Stimulated activated CD8-positive, alpha-beta memory T cell treated with anti-CD3 and anti-CD28 coated beads, Interleukin-4, amount 100 ng/mL, for 24 hours (primary cell): ENCODE data around the gene ARHGAP9.
"Not testable (repeated sequence)": the region's sequence is repeated elsewhere in the genome, so short reads cannot be mapped to it uniquely, and the experiment has no call there.

Experiments
- DNase-seq: peaks from one replicate; pipeline ENCODE4 v3.0.0-alpha.2; 2020; ENCODE audit warnings: low read depth

ARHGAP9 gene

GRCh38 chr12:57517187-57517586, 37.5 kb upstream of the ARHGAP9 start:
- DNase-seq: no peak

- DNase-seq: no peak
Measured at GRCh38 chr12:57516617-57517153, 37.0 kb upstream of the ARHGAP9 start.

GRCh38 chr12:57515934-57516541, 36.4 kb upstream of the ARHGAP9 start:
- no peak for DNase-seq

DNA sequence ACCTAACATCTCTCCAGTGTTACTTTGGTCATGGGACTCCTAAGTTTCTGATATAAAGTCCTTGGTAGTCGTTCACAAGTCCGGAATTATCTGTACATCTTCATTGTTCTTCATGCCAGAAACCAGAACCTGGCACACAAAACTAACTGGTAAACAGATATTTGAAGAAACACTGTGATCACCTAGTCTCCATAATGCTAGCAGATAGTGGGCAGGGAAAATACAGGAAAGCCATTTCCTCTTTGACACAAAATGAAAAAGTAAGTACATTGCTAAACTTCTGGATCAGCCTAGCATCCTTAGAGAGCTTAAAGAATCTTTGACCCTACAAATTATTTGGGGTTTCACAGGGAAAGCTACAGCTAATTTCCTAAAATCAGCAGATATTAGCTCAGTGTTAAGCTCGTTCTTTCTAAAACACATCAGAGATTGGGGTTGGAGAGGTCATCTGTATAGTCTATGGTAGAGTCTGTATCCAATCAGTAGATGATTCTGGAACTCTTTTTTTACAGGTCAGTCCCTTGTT, 35.8 kb upstream of the ARHGAP9 start:
- DNase-seq: no peak

DNA sequence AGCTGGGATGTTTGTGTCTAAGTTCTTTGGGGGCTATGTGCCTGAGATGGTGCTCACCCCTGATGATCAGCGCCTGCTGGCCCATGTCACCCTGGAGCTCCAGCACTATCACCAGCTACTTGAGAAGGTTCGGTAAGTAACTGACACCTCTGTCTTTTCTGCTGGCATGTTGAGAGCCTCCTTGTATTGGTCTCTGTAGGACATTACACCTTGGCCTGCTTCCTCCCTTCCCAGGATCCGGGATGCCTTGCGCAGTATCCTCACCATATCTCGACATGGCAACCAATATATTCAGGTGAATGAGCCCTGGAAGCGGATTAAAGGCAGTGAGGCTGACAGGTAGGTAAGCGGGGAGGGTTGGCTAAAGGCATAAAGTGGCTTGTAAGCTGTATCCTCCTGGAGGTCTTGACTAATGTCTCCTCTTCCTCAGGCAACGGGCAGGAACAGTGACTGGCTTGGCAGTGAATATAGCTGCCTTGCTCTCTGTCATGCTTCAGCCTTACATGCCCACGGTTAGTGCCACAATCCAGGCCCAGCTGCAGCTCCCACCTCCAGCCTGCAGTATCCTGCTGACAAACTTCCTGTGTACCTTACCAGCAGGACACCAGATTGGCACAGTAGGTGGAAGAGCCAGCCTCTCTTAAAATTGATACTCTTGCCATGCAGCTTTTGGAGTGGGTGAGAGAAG, 35.2 kb upstream of the ARHGAP9 start:
- no peak for DNase-seq

DNA sequence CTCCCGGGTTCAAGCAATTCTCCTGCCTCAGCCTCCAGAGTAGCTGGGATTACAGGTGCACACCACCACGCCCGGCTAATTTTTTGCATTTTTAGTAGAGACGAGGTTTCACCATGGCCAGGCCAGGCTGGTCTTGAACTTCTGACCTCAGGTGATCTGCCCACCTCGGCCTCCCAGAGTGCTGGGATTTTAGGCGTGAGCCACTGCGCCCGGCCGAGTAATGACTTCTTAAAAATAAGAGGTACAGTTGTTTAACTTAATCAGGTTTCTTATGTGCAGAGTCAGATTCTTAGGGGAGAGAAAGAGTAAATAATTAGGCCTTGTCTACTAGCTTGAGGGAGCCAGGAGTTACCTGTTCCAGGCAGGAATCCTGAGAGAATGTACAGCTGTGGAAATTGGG, 34.6 kb upstream of the ARHGAP9 start:
- DNase-seq: not testable (repeated sequence)

GRCh38 chr12:57513677-57514076, 34.0 kb upstream of the ARHGAP9 start:
- DNase-seq: not testable (repeated sequence)

GRCh38 chr12:57513266-57513665, 33.6 kb upstream of the ARHGAP9 start:
- DNase-seq: no peak

DNA sequence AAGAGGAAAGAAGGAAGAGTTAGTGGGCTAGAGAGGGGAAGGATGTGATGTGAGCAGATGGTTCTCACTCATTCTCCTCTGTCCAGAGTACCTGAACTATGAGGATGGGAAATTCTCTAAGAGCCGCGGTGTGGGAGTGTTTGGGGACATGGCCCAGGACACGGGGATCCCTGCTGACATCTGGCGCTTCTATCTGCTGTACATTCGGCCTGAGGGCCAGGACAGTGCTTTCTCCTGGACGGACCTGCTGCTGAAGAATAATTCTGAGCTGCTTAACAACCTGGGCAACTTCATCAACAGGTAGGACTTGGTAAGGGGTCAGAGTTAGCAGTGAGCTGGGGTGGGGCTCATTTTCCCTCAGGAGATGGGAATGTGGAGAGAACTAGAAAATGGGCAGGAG, 33.0 kb upstream of the ARHGAP9 start:
- no peak for DNase-seq

- no peak for DNase-seq
Measured at GRCh38 chr12:57511588-57512325, 32.1 kb upstream of the ARHGAP9 start.

DNA sequence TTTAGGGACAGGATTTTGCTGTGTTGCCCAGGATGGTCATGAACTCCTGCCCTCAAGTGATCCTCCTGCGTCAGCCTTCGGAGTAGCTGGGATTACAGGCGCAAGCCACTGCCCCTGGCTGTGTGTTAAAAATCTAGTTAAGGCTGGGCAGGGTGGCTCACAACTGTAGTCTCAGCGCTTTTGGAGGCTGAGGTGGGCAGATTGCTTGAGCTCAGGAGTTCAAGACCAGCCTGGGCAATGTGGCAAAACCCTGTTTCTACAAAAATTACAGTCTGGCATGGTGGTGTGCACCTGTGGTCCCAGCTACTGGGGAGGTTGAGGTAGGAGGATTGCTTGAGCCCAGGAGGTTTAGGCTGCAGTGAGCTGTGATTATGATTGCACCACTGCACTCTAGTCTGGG, 31.5 kb upstream of the ARHGAP9 start:
- DNase-seq: no peak

GRCh38 chr12:57507796-57508195, 28.1 kb upstream of the ARHGAP9 start:
- not testable (repeated sequence) for DNase-seq

GRCh38 chr12:57506541-57506940, 26.9 kb upstream of the ARHGAP9 start:
- not testable (repeated sequence) for DNase-seq

DNA sequence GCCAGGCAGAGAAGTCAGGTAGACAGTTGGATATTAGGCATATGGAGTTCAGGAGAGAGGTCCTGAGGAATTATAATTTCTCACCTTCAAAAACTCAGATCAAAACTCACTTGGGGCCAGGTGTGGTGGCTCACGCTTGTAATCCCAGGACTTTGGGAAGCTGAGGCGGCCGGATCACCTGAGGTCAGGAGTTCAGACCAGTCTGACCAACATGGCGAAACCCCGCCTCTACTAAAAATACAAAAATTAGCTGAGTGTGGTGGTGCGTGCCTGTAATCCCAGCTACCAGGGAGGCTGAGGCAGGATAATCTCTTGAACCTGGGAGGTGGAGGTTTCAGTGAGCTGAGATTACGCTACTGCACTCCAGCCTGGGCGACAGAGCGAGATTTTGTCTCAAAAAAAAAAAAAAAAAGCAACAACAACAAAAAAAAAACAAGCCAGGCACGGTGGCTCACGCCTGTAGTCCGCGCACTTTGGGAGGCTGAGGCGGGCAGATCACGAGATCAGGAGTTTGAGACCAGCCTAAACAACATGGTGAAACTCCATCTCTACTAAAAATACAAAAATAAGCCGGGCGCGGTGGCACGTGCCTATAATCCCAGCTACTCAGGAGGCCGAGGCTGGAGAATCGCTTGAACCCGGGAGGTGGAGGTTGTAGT, 22.8 kb upstream of the ARHGAP9 start:
- DNase-seq: not testable (repeated sequence)

GRCh38 chr12:57500213-57500612, 20.5 kb upstream of the ARHGAP9 start:
- DNase-seq: no peak

DNA sequence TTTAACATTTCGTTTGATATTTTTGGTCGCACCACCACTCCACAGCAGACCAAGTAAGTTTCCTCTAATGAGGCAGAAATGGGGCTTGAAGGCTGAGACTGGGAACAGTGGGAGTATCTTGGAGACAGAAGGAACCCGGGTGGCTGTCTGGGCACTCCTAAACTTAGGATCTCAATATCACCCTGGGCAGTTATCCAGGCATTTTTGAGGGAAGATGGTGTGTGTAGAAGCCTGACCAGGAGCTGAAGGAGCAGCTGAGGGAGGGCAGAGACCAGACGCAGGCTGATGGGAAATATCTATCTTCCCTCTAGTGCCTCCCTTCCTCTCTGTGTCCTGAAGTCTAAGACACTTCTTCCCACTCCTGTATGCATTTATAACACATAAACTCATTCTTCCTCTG, 18.9 kb upstream of the ARHGAP9 start:
- no peak for DNase-seq

DNA sequence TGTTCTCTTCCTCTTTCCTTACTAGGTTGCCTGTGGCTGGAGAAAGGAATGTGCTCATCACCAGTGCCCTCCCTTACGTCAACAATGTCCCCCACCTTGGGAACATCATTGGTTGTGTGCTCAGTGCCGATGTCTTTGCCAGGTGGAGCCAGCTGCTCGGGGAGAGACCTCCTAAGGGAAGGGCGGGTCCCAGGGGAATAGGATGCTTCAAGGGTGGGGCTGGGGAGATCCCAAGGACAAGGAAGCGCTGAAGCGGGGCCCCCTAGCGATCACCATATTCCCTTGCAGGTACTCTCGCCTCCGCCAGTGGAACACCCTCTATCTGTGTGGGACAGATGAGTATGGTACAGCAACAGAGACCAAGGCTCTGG, 18.5 kb upstream of the ARHGAP9 start:
- DNase-seq: no peak

GRCh38 chr12:57497223-57498131, 17.8 kb upstream of the ARHGAP9 start:
- DNase-seq: no peak

GRCh38 chr12:57496822-57497221, 17.2 kb upstream of the ARHGAP9 start:
- no peak for DNase-seq

DNA sequence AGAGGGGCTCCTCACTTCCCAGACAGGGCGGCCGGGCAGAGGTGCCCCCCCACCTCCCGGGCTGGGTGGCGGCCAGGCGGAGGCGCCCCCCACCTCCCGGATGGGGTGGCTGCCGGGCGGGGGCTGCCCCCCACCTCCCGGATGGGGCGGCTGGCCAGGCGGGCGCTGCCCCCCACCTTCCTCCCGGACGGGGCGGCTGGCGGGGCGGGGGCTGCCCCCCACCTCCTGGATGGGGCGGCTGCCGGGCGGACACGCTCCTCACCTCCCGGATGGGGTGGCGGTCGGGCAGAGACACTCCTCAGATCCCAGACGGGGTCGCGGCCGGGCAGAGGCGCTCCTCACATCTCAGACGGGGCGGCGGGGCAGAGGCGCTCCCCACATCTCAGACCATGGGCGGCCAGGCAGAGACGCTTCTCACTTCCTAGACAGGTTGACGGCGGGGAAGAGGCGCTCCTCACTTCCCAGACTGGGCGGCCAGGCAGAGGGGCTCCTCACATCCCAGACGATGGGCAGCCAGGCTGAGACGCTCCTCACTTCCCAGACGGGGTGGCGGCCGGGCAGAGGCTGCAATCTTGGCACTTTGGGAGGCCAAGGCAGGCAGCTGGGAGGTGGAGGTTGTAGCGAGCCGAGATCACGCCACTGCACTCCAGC, 15.5 kb upstream of the ARHGAP9 start:
- DNase-seq: not testable (repeated sequence)
